ENCODE data around the gene SMIM8.

DNA sequence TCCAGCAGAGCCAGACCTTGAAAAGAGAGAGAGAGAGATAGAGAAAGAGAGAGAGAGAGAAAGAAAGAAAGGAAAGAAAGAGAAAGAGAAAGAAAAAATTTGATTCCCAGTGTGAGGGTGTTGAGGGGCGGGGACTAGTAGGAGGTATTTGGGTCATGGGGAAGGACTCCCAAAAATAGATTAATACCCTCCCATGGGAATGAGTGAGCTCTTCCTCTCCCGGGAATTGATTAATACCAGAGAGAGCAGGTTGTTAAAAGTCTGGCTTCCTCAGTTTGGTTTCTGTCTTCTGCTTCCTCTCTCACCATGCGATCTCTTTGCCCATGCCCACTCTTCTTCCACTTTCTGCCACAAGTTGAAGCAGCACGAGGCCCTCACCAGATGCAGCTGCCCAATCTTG lies 56.6 kb downstream of the SMIM8 start:
- TF ChIP-seq POLR2A (IDR thresholded peaks at IDR 0.05; ENCODE audit: low read length), result no peak
- no peak for TF ChIP-seq GATA1 (IDR thresholded peaks at IDR 0.05; ENCODE audit: low read depth, low read length)

Measured in erythroblast (primary cell).